GM21825 (cell line): ENCODE results near the gene ERO1A.

Experiments
- ATAC-seq: cut with Tn5 transposase; IDR thresholded peaks from one replicate; pipeline ENCODE4 v1.9.1; 2021; ENCODE audit warnings: mild to moderate bottlenecking, moderate library complexity; ENCODE audit not compliant: unreplicated experiment

The ERO1A gene

GRCh38 chr14:52610187-52610586 lies 85.2 kb downstream of the ERO1A start:
- no peak for ATAC-seq

GRCh38 chr14:52609445-52610044 lies 85.8 kb downstream of the ERO1A start:
- ATAC-seq, result no peak

GRCh38 chr14:52607061-52607460 lies 88.3 kb downstream of the ERO1A start:
- no peak for ATAC-seq

- ATAC-seq, result no peak
Observed at GRCh38 chr14:52602131-52602530, 93.2 kb downstream of the ERO1A start.

GRCh38 chr14:52599974-52600373 lies 95.4 kb downstream of the ERO1A start:
- ATAC-seq, result no peak

- ATAC-seq, result no peak
Observed at GRCh38 chr14:52598568-52598967, 96.8 kb downstream of the ERO1A start.

GRCh38 chr14:52596861-52597260 lies 98.5 kb downstream of the ERO1A start:
- no peak for ATAC-seq

GRCh38 chr14:52596320-52596719 lies 99.0 kb downstream of the ERO1A start:
- no peak for ATAC-seq

- no peak for ATAC-seq
Observed at GRCh38 chr14:52590318-52590717, 105.0 kb downstream of the ERO1A start.
